GF-D8 (cell line): ENCODE measurements around the gene PAGE3.

Experiments used
- DNase-seq: peaks from one replicate; lab custom pipeline; 2025; lab: John Stamatoyannopoulos, UW

The PAGE3 gene, protein sequence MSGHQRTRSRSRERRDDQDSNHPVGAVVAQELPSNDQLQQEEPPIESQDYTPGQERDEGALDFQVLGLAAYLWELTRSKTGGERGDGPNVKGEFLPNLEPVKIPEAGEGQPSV

DNA sequence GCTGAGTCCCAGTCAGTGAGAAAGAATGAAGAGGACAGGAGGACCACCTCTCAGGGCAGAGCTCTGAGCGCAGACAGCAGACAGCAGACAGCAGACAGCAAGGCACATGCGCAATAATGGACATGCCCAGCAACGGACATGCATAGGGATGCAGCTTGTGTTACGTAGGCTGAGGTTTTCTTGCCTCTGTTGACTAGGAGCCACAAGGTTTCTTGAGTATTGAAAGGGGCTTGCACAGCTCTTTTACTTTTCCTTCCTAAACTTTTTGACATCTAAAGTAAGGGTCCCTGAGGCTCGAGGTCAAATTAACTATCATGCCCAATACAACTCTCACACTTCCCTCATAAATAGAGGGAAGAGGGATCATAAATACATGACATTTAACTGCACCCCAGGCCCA lies at the start of gene PAGE3:
PAGE3 (minus strand) TSS at position 101 of the 400 bp plus-strand sequence. CDS start 1,013 bp downstream, outside the sequence.
- DNase-seq: no peak

DNA sequence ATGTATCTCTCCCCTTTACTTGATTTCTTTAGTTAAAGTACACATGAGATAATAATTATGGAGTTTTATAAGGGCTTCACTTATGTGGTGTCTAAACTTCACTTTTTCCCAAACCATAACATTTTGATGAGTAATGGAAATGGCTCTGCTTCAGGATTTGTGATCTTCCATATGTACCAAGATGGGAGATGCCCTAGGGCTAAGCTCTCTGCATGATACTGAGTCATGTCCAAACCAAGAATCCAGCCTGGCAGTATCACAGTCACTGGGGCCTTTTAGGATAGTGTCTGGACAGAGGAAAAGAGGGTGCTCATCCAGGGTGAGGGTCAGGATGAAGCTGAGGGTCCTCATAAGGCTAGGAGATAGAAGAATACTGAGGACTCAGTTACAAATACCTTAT lies 47.9 kb upstream of the PAGE3 start:
- DNase-seq: no peak

- no peak for DNase-seq
These were observed 26.2 kb upstream of the PAGE3 start for GRCh38 chrX:55290963-55291362.

- no peak for DNase-seq
These were observed 15.1 kb upstream of the PAGE3 start for GRCh38 chrX:55279832-55280231.

GRCh38 chrX:55260806-55261205 lies 3.9 kb downstream of the PAGE3 start:
- no peak for DNase-seq

DNA sequence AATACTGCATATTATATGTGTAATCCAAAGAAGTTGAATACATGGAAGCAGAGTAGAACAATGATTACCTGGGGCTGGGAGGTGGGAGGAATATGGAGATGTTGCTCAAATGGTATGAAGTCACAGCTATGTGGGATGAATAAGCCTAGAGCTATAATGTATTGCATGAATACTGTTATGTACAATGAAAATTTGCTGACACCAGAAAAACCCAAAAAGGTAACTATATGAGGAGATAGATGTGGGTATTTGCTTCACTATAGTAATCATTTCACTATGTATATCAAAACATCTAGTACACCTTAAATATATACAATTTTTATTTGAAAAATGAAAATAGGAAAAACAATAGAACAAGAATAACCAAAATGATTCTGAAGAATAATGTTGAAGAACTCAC lies 11.2 kb downstream of the PAGE3 start:
- DNase-seq: no peak

GRCh38 chrX:55240788-55241340 lies 23.9 kb downstream of the PAGE3 start:
- no peak for DNase-seq

GRCh38 chrX:55220119-55220794 lies 44.5 kb downstream of the PAGE3 start, which contains the start of gene PAGE5:
TSS of gene PAGE5 (plus strand) at chrX:55220346. CDS start at chrX:55221383, 1,037 bp downstream.
- DNase-seq: no peak

- DNase-seq: no peak
These were observed 51.3 kb downstream of the PAGE3 start for GRCh38 chrX:55213381-55213780.

DNA sequence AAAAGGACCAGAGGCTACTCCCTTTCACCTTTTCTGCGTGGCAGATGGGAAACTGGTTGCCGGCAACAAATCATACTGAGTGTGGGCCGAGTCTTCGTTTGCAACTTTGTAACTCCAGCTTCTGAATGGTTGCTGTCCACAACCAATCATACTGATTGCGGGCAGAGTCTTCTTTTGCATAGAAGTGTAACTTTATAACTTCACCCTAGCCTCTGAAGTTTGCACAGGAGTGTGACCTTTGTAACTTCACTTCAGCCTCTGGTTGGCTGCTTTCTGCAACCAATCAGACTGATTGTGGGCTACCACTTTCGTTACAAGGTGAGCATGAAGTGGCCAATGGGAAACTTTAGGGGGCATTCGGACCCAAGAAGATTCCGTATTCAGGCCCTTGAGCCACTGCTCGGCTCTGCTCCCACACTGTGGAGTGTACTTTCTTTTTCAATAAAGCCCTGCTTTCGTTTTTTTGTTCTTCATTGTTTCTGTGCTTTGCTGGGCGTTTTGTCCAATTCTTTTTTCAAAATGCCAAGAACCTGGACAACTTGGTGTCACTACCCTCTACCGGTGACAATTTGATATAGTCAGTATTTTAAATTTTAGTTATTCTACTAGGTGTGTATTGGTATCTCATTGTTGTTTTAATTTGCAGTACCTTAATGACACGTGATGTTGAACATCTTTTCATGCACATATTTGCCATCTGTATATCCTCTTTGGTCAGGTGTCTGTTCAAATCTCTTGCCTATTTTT lies 53.6 kb downstream of the PAGE3 start:
- no peak for DNase-seq
